Ascending aorta (tissue), 2 donors: ENCODE results near the gene R3HCC1L. TPM values are rescaled to one million over a fixed set of nuclear protein-coding genes. Genes with fewer than 3 reads are reported as not detected.

Source experiments
- DNase-seq, 2 donors: peaks; one replicate each; pipeline ENCODE4 v3.0.0-alpha.2; 2019; ENCODE audit warnings: low spot score in 2 of 2
- H3K27ac ChIP-seq, 2 donors: fragments of 200-600 bp; sonication (generic); one replicate each; pipeline ENCODE4 v1.5.1; 2016 to 2017; ENCODE audit warnings: mild to moderate bottlenecking in 1 of 2
- H3K27me3 ChIP-seq: fragments of 200-600 bp; sonication (generic); one replicate; pipeline ENCODE4 v1.5.1; 2017
- H3K36me3 ChIP-seq, 2 donors: fragments of 200-600 bp; sonication (generic); one replicate each; pipeline ENCODE4 v1.5.1; 2016
- H3K4me1 ChIP-seq, 2 donors: fragments of 200-600 bp; sonication (generic); one replicate each; pipeline ENCODE4 v1.5.1; 2016 to 2017; ENCODE audit warnings: mild to moderate bottlenecking in 1 of 2
- H3K4me3 ChIP-seq, 2 donors: fragments of 200-600 bp; sonication (generic); one replicate each; pipeline ENCODE4 v1.5.1; 2016 to 2017; ENCODE audit warnings: mild to moderate bottlenecking in 1 of 2
- H3K9me3 ChIP-seq, 2 donors: fragments of 200-600 bp; sonication (generic); one replicate each; pipeline ENCODE4 v1.5.1; 2016
- intact Hi-C: fragments of 100-400 bp; cut with DNase I; formaldehyde crosslinking; loops from one replicate; pipeline ENCODE4 v1.15.1; 2023
- total RNA-seq: library from RNA; depleted of rRNA; stranded (reverse); fragments of >200 nt; gene quantifications from one replicate; pipeline ENCODE4 v1.1.0, GENCODE V29; 2016
- TF ChIP-seq, protein P1 (sequence below), 3 experiments: fragments of 200-600 bp in 2 of 3; fragments of 450-650 bp in 1 of 3; sonication (generic) in 2 of 3; IDR thresholded peaks; one replicate each; pipeline ENCODE4 v1.5.1; 2016 to 2019; ENCODE audit warnings: antibody characterized with exemption in 3 of 3, mild to moderate bottlenecking in 1 of 3, moderate library complexity in 1 of 3

Gene R3HCC1L
- total RNA-seq, 1 donor from 2014 or later: 3.1 TPM

DNA sequence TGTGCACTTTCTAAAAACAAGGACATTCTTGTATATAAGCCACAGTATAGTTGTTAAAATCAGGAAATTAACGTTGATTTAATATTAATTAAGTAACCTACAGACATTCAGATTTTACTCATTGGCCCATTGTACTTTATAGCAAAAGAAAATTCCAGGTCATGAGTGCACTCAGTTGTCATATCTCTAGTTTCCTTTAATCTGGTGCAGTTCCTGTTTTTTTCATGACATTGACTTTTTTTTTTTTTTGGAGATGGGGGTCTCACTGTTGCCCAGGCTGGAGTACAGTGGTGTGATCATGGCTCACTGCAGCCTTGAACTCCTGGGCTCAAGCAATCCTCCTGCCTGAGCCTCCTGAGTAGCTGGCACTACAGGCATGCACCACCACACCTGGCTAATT is 24.1 kb downstream of the R3HCC1L start:
- Histone ChIP-seq H3K4me1 (no peaks in the 10 kb centered on the region), H3K27me3 (no peaks in the 10 kb centered on the region), H3K9me3 (no peaks in the 10 kb centered on the region), H3K4me3 (no peak overlapping the region), H3K36me3 (peaks cover 0 to 9% of the 10 kb centered on the region in 2 donors), H3K27ac (no peak overlapping the region)
- TF ChIP-seq, protein P1, sequence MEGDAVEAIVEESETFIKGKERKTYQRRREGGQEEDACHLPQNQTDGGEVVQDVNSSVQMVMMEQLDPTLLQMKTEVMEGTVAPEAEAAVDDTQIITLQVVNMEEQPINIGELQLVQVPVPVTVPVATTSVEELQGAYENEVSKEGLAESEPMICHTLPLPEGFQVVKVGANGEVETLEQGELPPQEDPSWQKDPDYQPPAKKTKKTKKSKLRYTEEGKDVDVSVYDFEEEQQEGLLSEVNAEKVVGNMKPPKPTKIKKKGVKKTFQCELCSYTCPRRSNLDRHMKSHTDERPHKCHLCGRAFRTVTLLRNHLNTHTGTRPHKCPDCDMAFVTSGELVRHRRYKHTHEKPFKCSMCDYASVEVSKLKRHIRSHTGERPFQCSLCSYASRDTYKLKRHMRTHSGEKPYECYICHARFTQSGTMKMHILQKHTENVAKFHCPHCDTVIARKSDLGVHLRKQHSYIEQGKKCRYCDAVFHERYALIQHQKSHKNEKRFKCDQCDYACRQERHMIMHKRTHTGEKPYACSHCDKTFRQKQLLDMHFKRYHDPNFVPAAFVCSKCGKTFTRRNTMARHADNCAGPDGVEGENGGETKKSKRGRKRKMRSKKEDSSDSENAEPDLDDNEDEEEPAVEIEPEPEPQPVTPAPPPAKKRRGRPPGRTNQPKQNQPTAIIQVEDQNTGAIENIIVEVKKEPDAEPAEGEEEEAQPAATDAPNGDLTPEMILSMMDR (IDR thresholded peaks at IDR 0.05): no peak
- intact Hi-C loops: no loop called here
- DNase-seq: no peak

DNA sequence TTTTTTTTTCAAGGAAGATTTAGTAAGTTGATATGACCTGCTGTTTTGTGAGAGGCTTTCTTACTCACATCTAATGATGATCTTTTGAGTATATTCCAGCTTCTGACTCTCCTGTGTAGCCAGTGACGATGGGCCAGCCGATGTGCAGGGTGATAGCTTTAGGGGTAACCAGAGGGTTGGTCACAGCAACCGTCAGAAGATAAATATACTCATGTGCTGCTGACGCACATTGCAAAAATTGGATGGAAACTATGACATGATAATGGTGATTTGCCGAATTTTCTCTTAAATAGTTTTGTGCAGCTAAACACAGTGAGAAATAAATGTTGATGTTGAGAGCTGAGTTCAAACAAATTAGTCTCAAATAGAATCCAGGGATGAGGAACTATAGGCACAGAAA is 29.5 kb downstream of the R3HCC1L start:
- Histone ChIP-seq H3K4me3 (no peak overlapping the region), H3K4me1 (no peaks in the 10 kb centered on the region), H3K27me3 (no peaks in the 10 kb centered on the region), H3K27ac (no peak overlapping the region), H3K9me3 (no peaks in the 10 kb centered on the region), H3K36me3 (peaks cover 11 to 31% of the 10 kb centered on the region in 2 donors)
- intact Hi-C loops: no loop called here
- DNase-seq: no peak
- TF ChIP-seq, protein P1 (IDR thresholded peaks at IDR 0.05): no peak

DNA sequence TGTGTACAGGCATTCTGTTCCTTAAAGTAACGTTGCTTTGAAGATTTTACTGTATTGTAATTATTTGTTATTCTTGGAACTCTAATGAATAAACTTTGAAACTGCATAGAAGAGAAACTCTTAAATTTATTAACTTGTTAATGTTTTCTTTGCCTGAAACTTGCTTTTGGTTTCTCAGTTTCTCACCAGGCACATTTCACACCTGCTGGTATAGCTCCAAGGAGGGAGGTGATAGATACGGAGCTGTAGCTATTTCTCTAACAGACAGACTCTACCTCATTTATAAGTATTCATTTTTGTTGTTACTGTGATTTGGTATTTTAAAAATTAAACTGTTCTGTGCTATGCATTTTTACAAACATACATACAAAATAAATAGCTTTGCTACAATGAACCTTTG is 32.7 kb downstream of the R3HCC1L start:
- H3K9me3 ChIP-seq: no peaks in the 10 kb centered on the region
- no peak overlapping the region for H3K27ac ChIP-seq
- TF ChIP-seq, protein P1 (IDR thresholded peaks at IDR 0.05): no peak
- H3K4me3 ChIP-seq: no peak overlapping the region
- intact Hi-C loops: no loop called here
- H3K36me3 ChIP-seq: peaks cover 11 to 31% of the 10 kb centered on the region in 2 donors
- no peaks in the 10 kb centered on the region for H3K27me3 ChIP-seq
- H3K4me1 ChIP-seq: peaks cover 0 to 6% of the 10 kb centered on the region in 2 donors
- DNase-seq: no peak

DNA sequence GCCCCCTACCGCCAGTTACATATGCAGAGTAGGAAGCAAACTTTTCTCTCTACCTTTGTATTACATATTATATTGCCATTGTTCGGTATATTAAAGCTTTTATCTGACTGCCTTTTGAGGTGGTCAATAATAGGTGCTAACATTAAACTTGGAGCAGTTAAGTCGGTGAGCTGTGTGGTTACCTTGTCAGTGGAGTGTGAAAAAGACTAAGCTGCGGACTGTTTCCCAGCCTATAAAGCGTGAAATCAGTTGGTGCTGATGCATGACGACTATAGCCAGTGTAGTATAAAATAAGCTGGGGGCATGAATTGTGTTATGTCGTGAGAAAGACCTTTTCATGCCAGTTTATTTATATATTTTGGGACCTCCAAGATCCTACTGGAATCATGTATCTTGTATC is 33.7 kb downstream of the R3HCC1L start:
- TF ChIP-seq, protein P1 (IDR thresholded peaks at IDR 0.05): no peak
- intact Hi-C loops: no loop called here
- no peaks in the 10 kb centered on the region for H3K27me3 ChIP-seq
- no peak overlapping the region for H3K27ac ChIP-seq
- H3K4me1 ChIP-seq: peaks cover 0 to 6% of the 10 kb centered on the region in 2 donors
- DNase-seq: no peak
- no peak overlapping the region for H3K4me3 ChIP-seq
- H3K9me3 ChIP-seq: no peaks in the 10 kb centered on the region
- peaks cover 11 to 27% of the 10 kb centered on the region in 2 donors for H3K36me3 ChIP-seq

DNA sequence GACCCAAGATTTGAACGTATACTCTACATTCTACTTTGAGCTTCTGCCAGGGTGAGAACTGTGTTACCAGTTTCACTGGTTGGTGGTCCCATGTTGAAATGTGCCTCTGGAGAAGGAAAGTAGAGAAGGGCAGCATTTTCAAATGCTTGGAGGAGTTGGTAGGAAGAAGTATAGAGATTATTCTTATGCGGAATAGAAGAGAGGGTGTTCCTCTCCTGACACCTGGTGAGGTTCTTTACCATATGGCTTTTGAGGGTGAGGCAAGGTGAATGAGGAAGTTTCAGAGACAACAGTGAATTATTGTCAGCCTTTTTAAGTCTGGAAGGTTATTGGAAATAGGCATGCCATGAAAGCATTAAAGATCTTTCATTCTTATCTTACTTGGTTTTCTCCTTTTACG is 34.3 kb downstream of the R3HCC1L start:
- Histone ChIP-seq H3K9me3 (no peaks in the 10 kb centered on the region), H3K4me1 (peaks cover 0 to 6% of the 10 kb centered on the region in 2 donors), H3K36me3 (peaks cover 11 to 27% of the 10 kb centered on the region in 2 donors), H3K27me3 (no peaks in the 10 kb centered on the region), H3K4me3 (no peak overlapping the region), H3K27ac (no peak overlapping the region)
- TF ChIP-seq, protein P1 (IDR thresholded peaks at IDR 0.05): no peak
- intact Hi-C loops: no loop called here
- DNase-seq: no peak

DNA sequence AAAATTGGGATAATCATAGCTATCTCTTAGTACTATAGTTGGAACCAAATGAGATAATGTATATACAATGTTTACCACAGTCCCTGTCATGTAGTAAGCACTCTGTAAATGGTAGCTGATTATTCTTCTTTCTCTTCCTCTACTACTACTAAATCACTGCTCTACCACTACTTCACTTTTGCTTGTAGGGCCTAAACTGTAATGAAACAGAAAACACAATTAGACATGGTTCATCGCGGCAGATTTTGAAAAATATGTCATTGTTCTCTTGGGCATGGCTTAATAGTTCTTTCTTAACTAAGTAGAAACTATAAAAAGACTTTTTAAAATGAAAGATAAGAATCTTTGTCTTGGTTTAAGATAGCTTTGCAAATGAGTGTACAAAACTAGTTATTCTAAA is 34.9 kb downstream of the R3HCC1L start:
- intact Hi-C loops: no loop called here
- no peak for DNase-seq
- no peaks in the 10 kb centered on the region for H3K9me3 ChIP-seq
- TF ChIP-seq, protein P1 (IDR thresholded peaks at IDR 0.05): no peak
- no peak overlapping the region for H3K4me3 ChIP-seq
- peaks cover 0 to 6% of the 10 kb centered on the region in 2 donors for H3K4me1 ChIP-seq
- H3K27ac ChIP-seq: no peak overlapping the region
- H3K27me3 ChIP-seq: no peaks in the 10 kb centered on the region
- peaks cover 5 to 26% of the 10 kb centered on the region in 2 donors for H3K36me3 ChIP-seq
